ENCODE measurements around the gene LIN52. TPM values are rescaled to one million over a fixed set of nuclear protein-coding genes. Genes with fewer than 3 reads are reported as not detected.
"Not testable (repeated sequence)": the region's sequence is repeated elsewhere in the genome, so short reads cannot be mapped to it uniquely, and the experiment has no call there.

Gene LIN52
- total RNA-seq, 1 donor from 2014 or later: 5.9 TPM

- TF ChIP-seq POLR2AphosphoS5 (IDR thresholded peaks at IDR 0.05; ENCODE audit: insufficient read depth in 1 of 2, low read depth in 1 of 2): no peak
- TF ChIP-seq POLR2A (IDR thresholded peaks at IDR 0.05): no peak
- TF ChIP-seq, protein P1, sequence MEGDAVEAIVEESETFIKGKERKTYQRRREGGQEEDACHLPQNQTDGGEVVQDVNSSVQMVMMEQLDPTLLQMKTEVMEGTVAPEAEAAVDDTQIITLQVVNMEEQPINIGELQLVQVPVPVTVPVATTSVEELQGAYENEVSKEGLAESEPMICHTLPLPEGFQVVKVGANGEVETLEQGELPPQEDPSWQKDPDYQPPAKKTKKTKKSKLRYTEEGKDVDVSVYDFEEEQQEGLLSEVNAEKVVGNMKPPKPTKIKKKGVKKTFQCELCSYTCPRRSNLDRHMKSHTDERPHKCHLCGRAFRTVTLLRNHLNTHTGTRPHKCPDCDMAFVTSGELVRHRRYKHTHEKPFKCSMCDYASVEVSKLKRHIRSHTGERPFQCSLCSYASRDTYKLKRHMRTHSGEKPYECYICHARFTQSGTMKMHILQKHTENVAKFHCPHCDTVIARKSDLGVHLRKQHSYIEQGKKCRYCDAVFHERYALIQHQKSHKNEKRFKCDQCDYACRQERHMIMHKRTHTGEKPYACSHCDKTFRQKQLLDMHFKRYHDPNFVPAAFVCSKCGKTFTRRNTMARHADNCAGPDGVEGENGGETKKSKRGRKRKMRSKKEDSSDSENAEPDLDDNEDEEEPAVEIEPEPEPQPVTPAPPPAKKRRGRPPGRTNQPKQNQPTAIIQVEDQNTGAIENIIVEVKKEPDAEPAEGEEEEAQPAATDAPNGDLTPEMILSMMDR (IDR thresholded peaks at IDR 0.05): no peak
- DNase-seq (ENCODE audit: extremely low spot score in 2 of 2): no peak
- Histone ChIP-seq H3K36me3 (peaks cover 0 to 11% of the 10 kb centered on the region in 2 donors), H3K9me3 (no peaks in the 10 kb centered on the region), H3K4me3 (no peak overlapping the region), H3K27me3 (no peaks in the 10 kb centered on the region), H3K4me1 (no peaks in the 10 kb centered on the region), H3K27ac (no peak overlapping the region)
- intact Hi-C loops (cut with DNase I): no loop called here
Observed at GRCh38 chr14:74109369-74109768, 24.6 kb downstream of the LIN52 start.

- not testable (repeated sequence) for H3K4me1 ChIP-seq; DNase-seq (ENCODE audit: extremely low spot score in 2 of 2); H3K36me3 ChIP-seq; H3K9me3 ChIP-seq; H3K27me3 ChIP-seq; H3K4me3 ChIP-seq; H3K27ac ChIP-seq
- TF ChIP-seq, protein P1 (IDR thresholded peaks at IDR 0.05): peak in 1 of 3 experiments; percentile 23
- intact Hi-C loops (cut with DNase I): loop anchor here (5.0 kb wide), 1 partner anchor 146 kb away; no protein-coding TSS in a partner anchor
Observed at GRCh38 chr14:74111395-74112216, 26.9 kb downstream of the LIN52 start.

DNA sequence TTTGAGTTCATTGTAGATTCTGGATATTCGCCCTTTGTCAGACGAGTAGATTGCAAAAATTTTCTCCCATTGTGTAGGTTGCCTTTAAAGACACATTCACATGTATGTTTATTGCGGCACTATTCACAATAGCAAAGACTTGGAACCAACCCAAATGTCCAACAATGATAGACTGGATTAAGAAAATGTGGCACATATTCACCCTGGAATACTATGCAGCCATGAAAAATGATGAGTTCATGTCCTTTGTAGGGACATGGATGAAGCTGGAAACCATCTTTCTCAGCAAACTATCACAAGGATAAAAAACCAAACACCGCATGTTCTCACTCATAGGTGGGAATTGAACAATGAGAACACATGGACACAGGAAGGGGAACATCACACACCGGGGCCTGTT lies 40.7 kb downstream of the LIN52 start:
- H3K27me3 ChIP-seq; DNase-seq (ENCODE audit: extremely low spot score in 2 of 2); H3K27ac ChIP-seq; H3K9me3 ChIP-seq; intact Hi-C loops (cut with DNase I); H3K36me3 ChIP-seq; H3K4me3 ChIP-seq; H3K4me1 ChIP-seq: not testable (repeated sequence)

DNA sequence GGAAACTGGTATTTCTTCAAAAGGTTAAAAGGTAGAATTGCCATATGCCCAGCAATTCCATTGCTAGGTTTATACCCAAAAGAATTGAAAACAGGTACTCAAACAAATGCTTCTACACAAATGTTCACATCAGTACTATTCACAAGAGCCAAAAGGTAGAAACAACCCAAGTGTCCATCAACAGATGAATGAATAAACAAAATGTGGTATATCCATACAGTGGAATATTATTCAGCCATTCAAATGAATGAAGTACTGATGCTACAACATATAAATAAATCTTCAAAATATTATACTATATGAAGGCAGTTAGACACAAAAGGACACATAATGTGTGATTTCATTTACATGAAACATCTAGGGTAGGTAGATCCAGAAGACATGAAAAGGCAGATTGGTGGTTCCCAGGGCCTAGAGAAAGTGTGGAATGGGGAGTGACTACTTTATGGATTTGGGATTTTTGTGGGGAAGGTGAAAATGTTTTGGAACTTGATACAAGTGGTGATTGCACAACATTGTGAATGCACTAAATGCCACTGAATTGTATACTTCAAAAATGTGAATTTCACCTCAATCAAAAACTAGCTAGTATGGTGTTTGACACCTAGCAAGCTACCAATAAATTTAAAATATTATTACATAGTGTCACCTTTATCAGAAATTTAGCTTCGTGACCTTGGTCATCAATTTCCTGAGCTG lies 41.7 kb downstream of the LIN52 start:
- no peak overlapping the region for H3K4me3 ChIP-seq
- intact Hi-C loops (cut with DNase I): no loop called here
- H3K27me3 ChIP-seq: no peaks in the 10 kb centered on the region
- no peak for DNase-seq (ENCODE audit: extremely low spot score in 2 of 2)
- no peak overlapping the region for H3K27ac ChIP-seq
- TF ChIP-seq POLR2A (IDR thresholded peaks at IDR 0.05) (no peak), POLR2AphosphoS5 (IDR thresholded peaks at IDR 0.05; ENCODE audit: insufficient read depth in 1 of 2, low read depth in 1 of 2) (no peak)
- TF ChIP-seq, protein P1 (IDR thresholded peaks at IDR 0.05): no peak
- H3K36me3 ChIP-seq: no peaks in the 10 kb centered on the region
- H3K9me3 ChIP-seq: no peaks in the 10 kb centered on the region
- H3K4me1 ChIP-seq: no peaks in the 10 kb centered on the region

GRCh38 chr14:74127634-74128033 lies 42.9 kb downstream of the LIN52 start:
- no peaks in the 10 kb centered on the region for H3K27me3 ChIP-seq
- no peaks in the 10 kb centered on the region for H3K9me3 ChIP-seq
- H3K4me1 ChIP-seq: no peaks in the 10 kb centered on the region
- H3K4me3 ChIP-seq: no peak overlapping the region
- intact Hi-C loops (cut with DNase I): no loop called here
- no peaks in the 10 kb centered on the region for H3K36me3 ChIP-seq
- no peak overlapping the region for H3K27ac ChIP-seq
- no peak for DNase-seq (ENCODE audit: extremely low spot score in 2 of 2)
- TF ChIP-seq, protein P1 (IDR thresholded peaks at IDR 0.05): no peak
- TF ChIP-seq POLR2A (IDR thresholded peaks at IDR 0.05) (no peak), POLR2AphosphoS5 (IDR thresholded peaks at IDR 0.05; ENCODE audit: insufficient read depth in 1 of 2, low read depth in 1 of 2) (no peak)
